ENCODE results near the gene KEL.

The KEL gene

GRCh38 chr7:142930126-142930730 lies 31.9 kb downstream of the KEL start:
- DNase-seq (ENCODE audit: low read depth), result no peak

- no peak for DNase-seq (ENCODE audit: low read depth)
These were observed 34.2 kb downstream of the KEL start for GRCh38 chr7:142927949-142928348.

GRCh38 chr7:142927085-142927745 lies 34.9 kb downstream of the KEL start:
- no peak for DNase-seq (ENCODE audit: low read depth)

GRCh38 chr7:142925413-142925812 lies 36.8 kb downstream of the KEL start:
- DNase-seq (ENCODE audit: low read depth), result no peak

- DNase-seq (ENCODE audit: low read depth), result no peak
These were observed 38.8 kb downstream of the KEL start for GRCh38 chr7:142923391-142923790.

- no peak for DNase-seq (ENCODE audit: low read depth)
These were observed 42.5 kb downstream of the KEL start for GRCh38 chr7:142919656-142920055.

GRCh38 chr7:142918901-142919300 lies 43.3 kb downstream of the KEL start:
- no peak for DNase-seq (ENCODE audit: low read depth)

GRCh38 chr7:142917447-142917846 lies 44.7 kb downstream of the KEL start:
- DNase-seq (ENCODE audit: low read depth), result no peak

- no peak for DNase-seq (ENCODE audit: low read depth)
These were observed 45.7 kb downstream of the KEL start for GRCh38 chr7:142916508-142916907.

GRCh38 chr7:142915315-142915714 lies 46.8 kb downstream of the KEL start:
- DNase-seq (ENCODE audit: low read depth), result no peak

GRCh38 chr7:142914121-142914520 lies 48.0 kb downstream of the KEL start:
- no peak for DNase-seq (ENCODE audit: low read depth)

- DNase-seq (ENCODE audit: low read depth), result no peak
These were observed 48.6 kb downstream of the KEL start for GRCh38 chr7:142913566-142913965.

- DNase-seq (ENCODE audit: low read depth), result no peak
These were observed 49.1 kb downstream of the KEL start for GRCh38 chr7:142913051-142913450.

GRCh38 chr7:142910481-142910880 lies 51.7 kb downstream of the KEL start:
- no peak for DNase-seq (ENCODE audit: low read depth)

- DNase-seq (ENCODE audit: low read depth), result no peak
These were observed 52.1 kb downstream of the KEL start for GRCh38 chr7:142910031-142910433.

- DNase-seq (ENCODE audit: low read depth), result no peak
These were observed 53.0 kb downstream of the KEL start for GRCh38 chr7:142908921-142909890.

GRCh38 chr7:142908290-142908689 lies 53.9 kb downstream of the KEL start:
- DNase-seq (ENCODE audit: low read depth), result no peak

GRCh38 chr7:142906643-142907042 lies 55.5 kb downstream of the KEL start:
- no peak for DNase-seq (ENCODE audit: low read depth)

GRCh38 chr7:142905759-142906158 lies 56.4 kb downstream of the KEL start:
- no peak for DNase-seq (ENCODE audit: low read depth)

- no peak for DNase-seq (ENCODE audit: low read depth)
These were observed 58.0 kb downstream of the KEL start for GRCh38 chr7:142904128-142904527.

GRCh38 chr7:142901426-142902259 lies 60.5 kb downstream of the KEL start:
- no peak for DNase-seq (ENCODE audit: low read depth)

- no peak for DNase-seq (ENCODE audit: low read depth)
These were observed 62.5 kb downstream of the KEL start for GRCh38 chr7:142899661-142900060.
